Fibroblast of lung (primary cell): ENCODE data around the gene C12orf76. TPM values are rescaled to one million over a fixed set of nuclear protein-coding genes. Genes with fewer than 3 reads are reported as not detected.
A peak's percentile ranks its signal among the peaks of the same experiment; 100 is the strongest.
"Not testable (repeated sequence)": the region's sequence is repeated elsewhere in the genome, so short reads cannot be mapped to it uniquely, and the experiment has no call there.

Experiments used
- DNase-seq, 2 donors: peaks; one replicate each; pipeline versions ENCODE4 v3.0.0 to v3.0.0-alpha.2; 2010; ENCODE audit warnings: low read depth in 2 of 2
- H2AFZ ChIP-seq: 2 replicates; pipeline ENCODE4 v1.5.1; 2012; ENCODE audit warnings: low read length, control low read depth, inconsistent platforms
- H3K27ac ChIP-seq: 2 replicates; pipeline ENCODE4 v1.5.1; 2011; ENCODE audit warnings: low read length, control low read depth; ENCODE audit not compliant: insufficient read depth
- H3K27me3 ChIP-seq: 2 replicates; pipeline ENCODE4 v1.5.1; 2011; ENCODE audit warnings: mild to moderate bottlenecking, low read length; ENCODE audit not compliant: control insufficient read depth, insufficient read depth
- H3K36me3 ChIP-seq: 2 replicates; pipeline ENCODE4 v1.5.1; 2011; ENCODE audit warnings: low read length; ENCODE audit not compliant: control insufficient read depth, insufficient read depth
- H3K4me1 ChIP-seq: 2 replicates; pipeline ENCODE4 v1.5.1; 2011; ENCODE audit warnings: low read length; ENCODE audit not compliant: control insufficient read depth, insufficient read depth; ENCODE audit errors: extremely low read depth
- H3K4me2 ChIP-seq: 2 replicates; pipeline ENCODE4 v1.5.1; 2011; ENCODE audit warnings: low read length, control low read depth; ENCODE audit not compliant: insufficient read depth; ENCODE audit errors: extremely low read depth
- H3K4me3 ChIP-seq, 4 experiments: fragments of 200-600 bp in 1 of 4; sonication (generic) in 1 of 4; replicated peaks in 1 of 4; 2 replicates each; pipeline ENCODE4 v1.5.1; 2011 to 2016; ENCODE audit warnings: low read length in 4 of 4, low read depth in 3 of 4, mild to moderate bottlenecking in 3 of 4, control low read depth in 2 of 4, inconsistent platforms in 1 of 4, mixed read lengths in 1 of 4; ENCODE audit not compliant: insufficient read depth in 1 of 4; ENCODE audit errors: control extremely low read depth in 1 of 4
- H3K79me2 ChIP-seq: 2 replicates; pipeline ENCODE4 v1.5.1; 2012; ENCODE audit warnings: mild to moderate bottlenecking, low read length, inconsistent platforms; ENCODE audit not compliant: control insufficient read depth, insufficient read depth
- H3K9ac ChIP-seq: 2 replicates; pipeline ENCODE4 v1.5.1; 2011; ENCODE audit warnings: mild to moderate bottlenecking, low read length, control low read depth; ENCODE audit not compliant: insufficient read depth
- H3K9me3 ChIP-seq: 2 replicates; pipeline ENCODE4 v1.5.1; 2012; ENCODE audit warnings: low read depth, low read length; ENCODE audit not compliant: control insufficient read depth, insufficient read depth
- H4K20me1 ChIP-seq: 2 replicates; pipeline ENCODE4 v1.5.1; 2011; ENCODE audit warnings: low read length; ENCODE audit not compliant: control insufficient read depth, insufficient read depth; ENCODE audit errors: extremely low read depth
- EZH2 ChIP-seq: IDR thresholded peaks from 2 replicates; pipeline ENCODE4 v1.5.1; 2012; ENCODE audit warnings: low read length, control low read depth, mild to moderate bottlenecking; ENCODE audit errors: missing control alignments
- polyA plus RNA-seq, 2 donors: library from polyadenylated mRNA; depleted of rRNA in 1 of 2; stranded (reverse) in 1 of 2; unstranded in 1 of 2; fragments of >200 nt; gene quantifications; 2 replicates each; pipeline ENCODE4 v1.2.1, GENCODE V29; 2011 to 2012; ENCODE audit warnings: missing spikeins in 1 of 2
- total RNA-seq: library from RNA; depleted of rRNA; stranded (reverse); fragments of >200 nt; gene quantifications from 2 replicates; pipeline ENCODE4 v1.2.1, GENCODE V29; 2014
- TF ChIP-seq, protein P1 (sequence below), 2 donors: IDR thresholded peaks in 1 of 2; conservative IDR thresholded peaks in 1 of 2; 1 replicate in 1 of 2; 2 replicates in 1 of 2; pipeline ENCODE4 v1.5.1; 2011 to 2012; ENCODE audit warnings: low read length in 2 of 2, control low read depth in 1 of 2, inconsistent platforms in 1 of 2, low read depth in 1 of 2, mild to moderate bottlenecking in 1 of 2

C12orf76 gene
- total and polyA plus RNA-seq, 2 donors (not counting 1 experiment from before 2014, with no cell fraction given), result 8.5 to 20.8 TPM

DNA sequence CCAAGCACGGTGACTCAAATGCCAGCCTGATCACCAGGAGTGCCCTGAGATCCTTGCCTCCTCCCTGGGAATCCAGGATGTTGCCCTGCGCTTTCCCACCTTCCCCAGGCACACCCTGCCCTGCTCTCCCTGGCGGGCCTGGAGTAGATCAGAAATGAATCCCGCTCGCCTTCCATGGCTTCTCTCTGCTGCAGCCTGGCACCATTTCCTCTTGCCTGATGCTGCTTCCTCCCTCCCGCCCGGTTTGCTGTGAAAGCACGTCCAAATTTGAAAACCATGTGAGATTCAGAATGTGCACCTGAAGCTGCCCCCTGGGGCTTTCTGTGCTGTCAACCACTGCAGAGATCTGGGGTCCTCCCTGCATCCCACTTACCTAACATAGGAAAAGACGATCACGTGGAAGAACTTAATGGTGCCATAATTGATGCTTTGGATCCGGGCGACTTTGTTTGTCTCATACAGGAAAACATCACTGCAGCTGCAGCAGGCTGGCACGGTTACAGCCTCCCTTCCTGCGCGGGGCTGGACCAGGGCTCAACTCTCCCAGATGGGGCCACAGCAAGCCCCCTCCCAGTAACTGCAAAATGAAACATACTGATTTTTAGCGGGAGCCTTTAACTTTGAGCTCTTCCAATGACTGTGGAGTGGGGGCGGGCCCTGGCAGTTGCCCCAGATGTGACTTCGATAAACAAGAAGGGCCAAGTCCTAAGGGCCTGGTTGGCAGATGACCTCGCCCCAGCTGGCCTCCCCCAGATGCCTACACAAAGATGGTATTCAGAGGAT is 24.9 kb upstream of the C12orf76 start:
- no peaks in the 10 kb centered on the region for H3K36me3 ChIP-seq
- no peaks in the 10 kb centered on the region for H3K27me3 ChIP-seq
- H3K79me2 ChIP-seq, result no peaks in the 10 kb centered on the region
- peaks cover 2% of the 10 kb centered on the region for H3K4me1 ChIP-seq
- no peak overlapping the region for H3K9ac ChIP-seq
- TF ChIP-seq, protein P1, sequence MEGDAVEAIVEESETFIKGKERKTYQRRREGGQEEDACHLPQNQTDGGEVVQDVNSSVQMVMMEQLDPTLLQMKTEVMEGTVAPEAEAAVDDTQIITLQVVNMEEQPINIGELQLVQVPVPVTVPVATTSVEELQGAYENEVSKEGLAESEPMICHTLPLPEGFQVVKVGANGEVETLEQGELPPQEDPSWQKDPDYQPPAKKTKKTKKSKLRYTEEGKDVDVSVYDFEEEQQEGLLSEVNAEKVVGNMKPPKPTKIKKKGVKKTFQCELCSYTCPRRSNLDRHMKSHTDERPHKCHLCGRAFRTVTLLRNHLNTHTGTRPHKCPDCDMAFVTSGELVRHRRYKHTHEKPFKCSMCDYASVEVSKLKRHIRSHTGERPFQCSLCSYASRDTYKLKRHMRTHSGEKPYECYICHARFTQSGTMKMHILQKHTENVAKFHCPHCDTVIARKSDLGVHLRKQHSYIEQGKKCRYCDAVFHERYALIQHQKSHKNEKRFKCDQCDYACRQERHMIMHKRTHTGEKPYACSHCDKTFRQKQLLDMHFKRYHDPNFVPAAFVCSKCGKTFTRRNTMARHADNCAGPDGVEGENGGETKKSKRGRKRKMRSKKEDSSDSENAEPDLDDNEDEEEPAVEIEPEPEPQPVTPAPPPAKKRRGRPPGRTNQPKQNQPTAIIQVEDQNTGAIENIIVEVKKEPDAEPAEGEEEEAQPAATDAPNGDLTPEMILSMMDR (conservative IDR thresholded peaks at IDR 0.05 in 1 of 2, IDR thresholded peaks at IDR 0.05 in 1 of 2; ENCODE audit: low read depth in 1 of 2, low read length in 2 of 2), result no peak
- no peak for TF ChIP-seq EZH2
- H3K9me3 ChIP-seq, result no peaks in the 10 kb centered on the region
- no peak overlapping the region for H3K27ac ChIP-seq
- peak overlapping the region; percentile 52 to 64 (median 58) for H3K4me3 ChIP-seq
- no peaks in the 10 kb centered on the region for H4K20me1 ChIP-seq
- peak overlapping the region; percentile 76 for H3K4me2 ChIP-seq
- peak; percentile 20 to 23 for DNase-seq
- peak overlapping the region; percentile 85 for H2AFZ ChIP-seq

DNA sequence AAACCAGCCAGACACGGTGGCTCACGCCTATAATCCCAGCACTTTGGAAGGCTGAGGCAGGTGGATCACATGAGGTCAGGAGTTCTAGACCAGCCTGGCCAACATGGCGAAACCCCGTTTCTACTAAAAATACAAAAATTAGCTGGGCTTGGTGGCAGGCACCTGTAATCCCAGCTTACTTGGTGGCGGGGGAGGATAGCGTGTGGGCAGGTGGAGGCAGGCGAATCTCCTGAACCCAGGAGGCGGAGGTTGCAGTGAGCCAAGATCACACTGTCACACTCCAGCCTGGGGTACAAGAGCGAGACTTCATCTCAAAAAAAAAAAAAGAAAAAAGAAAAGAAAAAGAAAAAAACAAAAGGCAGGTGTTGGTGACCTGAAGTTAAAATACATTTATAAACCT is 24.3 kb upstream of the C12orf76 start:
- peak overlapping the region in 1 of 4 experiments; percentile 62 for H3K4me3 ChIP-seq
- not testable (repeated sequence) for H3K4me1 ChIP-seq, H3K9ac ChIP-seq, H3K27me3 ChIP-seq, H3K79me2 ChIP-seq, H3K36me3 ChIP-seq, DNase-seq, H3K9me3 ChIP-seq, H3K27ac ChIP-seq, H4K20me1 ChIP-seq
- H2AFZ ChIP-seq, result peak overlapping the region; percentile 85
- peak overlapping the region; percentile 76 for H3K4me2 ChIP-seq

DNA sequence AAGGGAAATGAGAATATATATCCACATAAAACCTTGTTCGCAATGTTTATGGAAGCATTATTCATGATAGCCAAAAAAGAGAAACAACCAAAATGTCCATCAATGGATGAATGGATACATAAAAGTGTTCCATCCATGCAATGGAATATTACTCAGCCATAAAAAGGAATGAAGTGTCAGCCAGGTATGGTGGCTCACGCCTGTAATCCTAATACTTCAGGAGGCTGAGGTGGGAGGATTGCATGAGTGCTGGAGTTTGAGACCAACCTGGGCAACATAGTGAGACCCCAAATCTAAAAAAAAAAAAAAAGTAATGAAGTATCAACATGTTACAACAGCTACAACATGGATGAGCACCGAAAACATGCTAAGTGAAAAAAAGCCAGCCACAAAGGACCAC is 23.6 kb upstream of the C12orf76 start:
- Histone ChIP-seq H3K9ac (no peak overlapping the region), H2AFZ (no peak overlapping the region), H3K27ac (no peak overlapping the region), H3K4me3 (no peak overlapping the region), H4K20me1 (no peaks in the 10 kb centered on the region), H3K4me1 (peaks cover 2% of the 10 kb centered on the region), H3K4me2 (no peak overlapping the region), H3K27me3 (no peaks in the 10 kb centered on the region), H3K79me2 (no peaks in the 10 kb centered on the region), H3K9me3 (no peaks in the 10 kb centered on the region), H3K36me3 (no peaks in the 10 kb centered on the region)
- TF ChIP-seq, protein P1 (conservative IDR thresholded peaks at IDR 0.05 in 1 of 2, IDR thresholded peaks at IDR 0.05 in 1 of 2; ENCODE audit: low read depth in 1 of 2, low read length in 2 of 2), result no peak
- TF ChIP-seq EZH2, result no peak
- DNase-seq, result no peak
